Adrenal gland (tissue), 12 donors: ENCODE data around the gene RPS10. TPM values are rescaled to one million over a fixed set of nuclear protein-coding genes. Genes with fewer than 3 reads are reported as not detected.
A peak's percentile ranks its signal among the peaks of the same experiment; 100 is the strongest.
"Not testable (repeated sequence)": the region's sequence is repeated elsewhere in the genome, so short reads cannot be mapped to it uniquely, and the experiment has no call there.

Experiments used
- DNase-seq, 7 donors: peaks; one replicate each; pipeline ENCODE4 v3.0.0-alpha.2; 2019 to 2020
- H3K27ac ChIP-seq, 5 donors: fragments of 200-600 bp; sonication (generic) in 4 of 5; 1 replicate in 3 of 5; 2 replicates in 2 of 5; pipeline versions ENCODE4 v1.5.1 to v1.8.0; 2016 to 2020; ENCODE audit warnings: mild to moderate bottlenecking in 1 of 5
- H3K27me3 ChIP-seq: fragments of 200-600 bp; 2 replicates; pipeline ENCODE4 v1.8.0; 2021
- H3K36me3 ChIP-seq, 2 donors: fragments of 200-600 bp; replicated peaks in 1 of 2; 1 replicate in 1 of 2; 2 replicates in 1 of 2; pipeline versions ENCODE4 v1.5.1 to v1.8.0; 2018 to 2022
- H3K4me1 ChIP-seq, 2 donors: fragments of 200-600 bp; replicated peaks in 1 of 2; 1 replicate in 1 of 2; 2 replicates in 1 of 2; pipeline versions ENCODE4 v1.5.1 to v1.8.0; 2018 to 2021
- H3K4me3 ChIP-seq, 4 donors: fragments of 200-600 bp; sonication (generic) in 3 of 4; one replicate each; pipeline ENCODE4 v1.5.1; 2016 to 2018
- H3K9me3 ChIP-seq, 3 donors: fragments of 200-600 bp; sonication (generic) in 1 of 3; replicated peaks in 1 of 3; 1 replicate in 2 of 3; 2 replicates in 1 of 3; pipeline versions ENCODE4 v1.5.1 to v1.8.0; 2016 to 2021
- CTCF ChIP-seq, 6 experiments: fragments of 450-650 bp in 4 of 6; fragments of 200-600 bp in 2 of 6; sonication (generic) in 1 of 6; IDR thresholded peaks; 1 replicate in 5 of 6; 2 replicates in 1 of 6; pipeline versions ENCODE4 v1.5.1 to v1.8.0; 2016 to 2021; ENCODE audit warnings: antibody characterized with exemption in 6 of 6, mild to moderate bottlenecking in 2 of 6, moderate library complexity in 1 of 6
- POLR2A ChIP-seq, 2 donors: fragments of 450-650 bp; IDR thresholded peaks; one replicate each; pipeline ENCODE4 v1.6.1; 2017; ENCODE audit warnings: antibody characterized with exemption in 2 of 2, mild to moderate bottlenecking in 2 of 2, moderate library complexity in 1 of 2
- WGBS, 4 donors: extraction: QIAGEN DNeasy Blood & Tissue Kit in 2 of 4; methylation state at CpG; one replicate each; pipeline versions ENCODE4 v1.1.5 to v1.1.7; 2013 to 2017; 5-methylcytosine and 5-hydroxymethylcytosine counted together
- intact Hi-C, 2 donors: fragments of 100-400 bp; cut with DNase I; formaldehyde crosslinking; loops; one replicate each; pipeline versions ENCODE4 v1.14.1 to v1.15.0; 2022 to 2023
- polyA plus RNA-seq, 3 donors: library from polyadenylated mRNA; stranded (reverse); fragments of 200-250 nt in 2 of 3; fragments of 350-450 nt in 1 of 3; fragmentation: Illumina TruSeq in 1 of 3; extraction: RNeasy Lipid Tissue Mini Kit (QIAGEN cat#74804) in 1 of 3; gene quantifications; one replicate each; pipeline ENCODE4 v1.2.3, GENCODE V29; 2013 to 2014
- total RNA-seq, 9 donors: library from RNA; depleted of rRNA in 4 of 9; stranded (reverse); fragments of >200 nt in 4 of 9; fragments of 120-200 nt in 1 of 9; fragmentation: NEBNext Ultra II Directional in 1 of 9; extraction: Animal tissue kit (Norgen Biotek cat#: 25700) in 1 of 9; gene quantifications; one replicate each; pipeline versions ENCODE4 v1.1.0 to v1.2.4, GENCODE V29; 2013 to 2023
- donor health status: healthy with polysubstance abuse.
- donor health status: Bipolar disorder and iron deficiency.
- donor health status: DM: yes; HTN: yes; CAD: no.
- donor health status: DM: no; HTN: no; CAD: no.
- donor health status: DM: no; HTN: no; CAD: no.
- donor health status: DM: yes; HTN: yes; CAD: no.

Gene RPS10
- total and polyA plus RNA-seq, 12 donors, result 937 to 3,093 (median 2,220) TPM

- H3K27me3 ChIP-seq, result no peaks in the 10 kb centered on the region
- intact Hi-C loops, result loop anchor here (5.0 kb wide), 3 partner anchors 168 to 218 kb away; partner anchors contain the start of gene SMIM29 (in 1 of the 2)
- DNase-seq, result peak; percentile 65 to 91 (median 77)
- H3K36me3 ChIP-seq, result peaks cover 0 to 43% of the 10 kb centered on the region in 2 donors
- 36 to 45% (median 42%) methylated on average over 11 of the region's 11 CpGs for WGBS, 4 donors
- TF ChIP-seq POLR2A (IDR thresholded peaks at IDR 0.05), result no peak
- peak; percentile 40 to 96 (median 86) for TF ChIP-seq CTCF (IDR thresholded peaks at IDR 0.05)
- no peaks in the 10 kb centered on the region for H3K9me3 ChIP-seq
- H3K4me3 ChIP-seq, result peak overlapping the region in 1 of 4 donors; percentile 17
- peak overlapping the region; percentile 67 to 88 (median 77) for H3K27ac ChIP-seq
- H3K4me1 ChIP-seq, result peaks cover 8 to 17% of the 10 kb centered on the region in 2 donors
Measured at GRCh38 chr6:34414999-34415858, 10.6 kb downstream of the RPS10 start.

DNA sequence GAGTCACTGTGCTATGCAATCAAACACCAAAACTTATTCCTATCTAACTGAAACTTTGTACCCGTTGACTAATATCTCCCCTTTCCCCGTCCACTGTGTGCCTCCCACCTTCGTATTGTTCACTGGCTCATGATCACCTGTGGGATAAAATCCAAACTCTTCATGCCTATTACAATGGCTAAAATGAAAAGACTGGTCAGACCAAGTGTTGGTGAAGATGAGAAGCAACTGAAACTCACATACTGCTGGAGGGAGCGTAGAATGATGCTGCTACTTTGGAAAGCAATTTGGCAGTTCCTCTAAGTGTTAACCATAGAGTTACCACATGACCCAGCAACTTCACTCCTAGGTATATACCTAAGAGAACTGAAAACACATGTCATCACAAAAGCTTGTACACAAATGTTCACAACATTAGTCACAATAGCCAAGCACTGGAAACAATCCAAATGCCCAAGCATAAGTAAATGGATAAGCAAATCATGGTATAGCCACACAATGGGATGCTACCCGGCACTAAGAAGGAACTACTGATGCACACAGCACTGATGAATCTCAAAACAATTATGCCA is 13.1 kb downstream of the RPS10 start:
- TF ChIP-seq POLR2A (IDR thresholded peaks at IDR 0.05) (no peak), CTCF (IDR thresholded peaks at IDR 0.05) (no peak)
- H3K27me3 ChIP-seq, result no peaks in the 10 kb centered on the region
- 90 to 97% (median 92%) methylated on average over 5 of the region's 5 CpGs for WGBS, 4 donors
- H3K4me1 ChIP-seq, result peaks cover 8% of the 10 kb centered on the region in 2 donors
- no peak overlapping the region for H3K27ac ChIP-seq
- DNase-seq, result no peak
- H3K4me3 ChIP-seq, result no peak overlapping the region
- H3K9me3 ChIP-seq, result no peaks in the 10 kb centered on the region
- intact Hi-C loops, result no loop called here
- H3K36me3 ChIP-seq, result peaks cover 0 to 18% of the 10 kb centered on the region in 2 donors

DNA sequence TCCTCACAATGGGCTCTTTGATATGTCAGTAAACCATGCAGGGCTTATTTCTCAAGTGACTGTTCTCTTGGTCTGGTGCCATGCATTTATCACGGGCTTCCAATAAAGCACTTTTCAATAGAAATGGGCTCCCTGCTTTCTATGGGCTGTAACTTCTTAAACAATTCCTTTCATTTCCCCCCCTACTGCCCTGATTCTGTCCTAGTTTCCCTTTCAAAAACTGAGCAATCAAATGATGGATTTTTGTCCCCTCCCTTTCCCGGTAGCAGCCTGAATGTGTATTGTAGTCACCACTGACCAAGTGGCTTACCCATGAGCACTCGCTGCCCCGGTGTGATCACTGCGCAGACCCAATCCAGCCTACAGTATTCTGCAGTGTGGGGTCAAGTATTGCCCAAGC is 13.9 kb downstream of the RPS10 start:
- TF ChIP-seq POLR2A (IDR thresholded peaks at IDR 0.05), result no peak
- TF ChIP-seq CTCF (IDR thresholded peaks at IDR 0.05), result no peak
- Histone ChIP-seq H3K36me3 (peaks cover 0 to 11% of the 10 kb centered on the region in 2 donors), H3K27ac (no peak overlapping the region), H3K4me3 (no peak overlapping the region), H3K9me3 (no peaks in the 10 kb centered on the region), H3K27me3 (no peaks in the 10 kb centered on the region), H3K4me1 (peaks cover 8% of the 10 kb centered on the region in 2 donors)
- intact Hi-C loops, result no loop called here
- 59 to 81% (median 69%) methylated on average over 5 of the region's 5 CpGs for WGBS, 4 donors
- no peak for DNase-seq

DNA sequence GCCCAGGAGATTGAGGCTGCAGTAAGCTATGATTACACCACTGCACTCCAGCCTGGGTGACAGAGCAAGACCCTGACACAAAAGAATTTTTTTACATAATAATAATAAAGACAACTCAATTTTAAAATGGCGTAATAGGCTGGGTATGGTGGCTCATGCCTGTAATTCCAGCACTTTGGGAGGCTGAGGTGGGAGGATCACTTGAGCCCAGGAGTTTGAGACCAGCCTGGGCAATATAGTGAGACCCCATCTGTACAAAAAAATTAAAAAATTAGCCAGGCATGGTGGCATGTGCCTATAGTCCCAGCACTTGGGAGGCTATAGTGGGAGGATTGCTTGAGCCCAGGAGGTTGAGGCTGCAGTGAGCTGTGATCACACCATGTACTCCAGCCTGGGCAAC is 18.0 kb downstream of the RPS10 start:
- H3K4me1 ChIP-seq, H3K27me3 ChIP-seq, intact Hi-C loops, H3K36me3 ChIP-seq, H3K27ac ChIP-seq, H3K9me3 ChIP-seq, DNase-seq, H3K4me3 ChIP-seq: not testable (repeated sequence)
- WGBS, 4 donors, result 90 to 100% (median 98%) methylated on average over 1 of the region's 1 CpG
